SKM-1 treated with dmso at 0.1 percent for 144 hours (cell line): ENCODE data around the gene KRT1.
"Not testable (repeated sequence)": the region's sequence is repeated elsewhere in the genome, so short reads cannot be mapped to it uniquely, and the experiment has no call there.

Experiments used
- DNase-seq: peaks from one replicate; lab custom pipeline; 2025; ENCODE audit not compliant: unreplicated experiment; lab: John Stamatoyannopoulos, UW

The KRT1 gene

GRCh38 chr12:52682938-52683574, 2.8 kb upstream of the KRT1 start:
- no peak for DNase-seq

GRCh38 chr12:52682381-52682660, 2.1 kb upstream of the KRT1 start:
- no peak for DNase-seq

- no peak for DNase-seq
Measured at GRCh38 chr12:52681526-52682380, 1.5 kb upstream of the KRT1 start.

- no peak for DNase-seq
Measured at GRCh38 chr12:52679875-52680274, 332 bp downstream of the KRT1 start.

- DNase-seq: no peak
Measured at GRCh38 chr12:52677671-52678070, 2.5 kb downstream of the KRT1 start.

GRCh38 chr12:52677126-52677525, 3.1 kb downstream of the KRT1 start:
- no peak for DNase-seq

GRCh38 chr12:52676163-52676562, 4.0 kb downstream of the KRT1 start:
- DNase-seq: no peak

GRCh38 chr12:52675301-52675701, 4.9 kb downstream of the KRT1 start:
- no peak for DNase-seq

GRCh38 chr12:52674433-52674775, 5.8 kb downstream of the KRT1 start:
- no peak for DNase-seq

- no peak for DNase-seq
Measured at GRCh38 chr12:52673713-52674432, 6.3 kb downstream of the KRT1 start.

GRCh38 chr12:52673217-52673616, 7.0 kb downstream of the KRT1 start:
- DNase-seq: no peak

- DNase-seq: no peak
Measured at GRCh38 chr12:52672321-52672933, 7.8 kb downstream of the KRT1 start.

GRCh38 chr12:52670961-52671360, 9.2 kb downstream of the KRT1 start:
- DNase-seq: no peak

GRCh38 chr12:52670506-52670905, 9.7 kb downstream of the KRT1 start:
- no peak for DNase-seq

GRCh38 chr12:52669941-52670340, 10.3 kb downstream of the KRT1 start:
- DNase-seq: not testable (repeated sequence)

- DNase-seq: no peak
Measured at GRCh38 chr12:52669426-52669825, 10.8 kb downstream of the KRT1 start.

GRCh38 chr12:52667931-52668330, 12.3 kb downstream of the KRT1 start:
- DNase-seq: no peak

GRCh38 chr12:52667509-52667908, 12.7 kb downstream of the KRT1 start:
- DNase-seq: no peak

- DNase-seq: no peak
Measured at GRCh38 chr12:52666471-52666870, 13.7 kb downstream of the KRT1 start.

GRCh38 chr12:52663420-52663819, 16.8 kb downstream of the KRT1 start:
- DNase-seq: no peak

GRCh38 chr12:52662918-52663229, 17.3 kb downstream of the KRT1 start:
- no peak for DNase-seq
